A673 (cell line): ENCODE data around the gene FBXO38.

Source experiments
- CTCF ChIP-seq: fragments of 300-800, 200-600 bp; sonication (generic); conservative IDR thresholded peaks from 2 replicates; pipeline ENCODE4 v1.5.1; 2017; ENCODE audit warnings: low read depth, mild to moderate bottlenecking, antibody characterized with exemption, low read length, moderate library complexity, mixed read lengths
- EZH2 ChIP-seq: fragments of 200-600 bp; sonication (generic); IDR thresholded peaks from 2 replicates; pipeline ENCODE4 v1.6.1; 2017; ENCODE audit warnings: borderline replicate concordance, low read depth, mild to moderate bottlenecking, mixed read lengths, antibody characterized with exemption, low read length; ENCODE audit not compliant: poor library complexity, severe bottlenecking

GRCh38 chr5:148469501-148469935 is 85.8 kb downstream of the FBXO38 start:
- TF ChIP-seq CTCF, result no peak
- no peak for TF ChIP-seq EZH2
